GM12892 (cell line): ENCODE results near the gene TPST2.

ENCODE experiments used
- POLR2A ChIP-seq: IDR thresholded peaks from 2 replicates; pipeline ENCODE4 v1.6.1; 2011; ENCODE audit warnings: low read depth, low read length, control low read depth
- POLR2AphosphoS5 ChIP-seq: IDR thresholded peaks from 2 replicates; pipeline ENCODE4 v1.6.1; 2011; ENCODE audit warnings: low read depth, low read length, control low read depth
- TAF1 ChIP-seq: IDR thresholded peaks from 2 replicates; pipeline ENCODE4 v1.6.1; 2011; ENCODE audit warnings: low read depth, mild to moderate bottlenecking, control low read depth, low read length, borderline replicate concordance

DNA sequence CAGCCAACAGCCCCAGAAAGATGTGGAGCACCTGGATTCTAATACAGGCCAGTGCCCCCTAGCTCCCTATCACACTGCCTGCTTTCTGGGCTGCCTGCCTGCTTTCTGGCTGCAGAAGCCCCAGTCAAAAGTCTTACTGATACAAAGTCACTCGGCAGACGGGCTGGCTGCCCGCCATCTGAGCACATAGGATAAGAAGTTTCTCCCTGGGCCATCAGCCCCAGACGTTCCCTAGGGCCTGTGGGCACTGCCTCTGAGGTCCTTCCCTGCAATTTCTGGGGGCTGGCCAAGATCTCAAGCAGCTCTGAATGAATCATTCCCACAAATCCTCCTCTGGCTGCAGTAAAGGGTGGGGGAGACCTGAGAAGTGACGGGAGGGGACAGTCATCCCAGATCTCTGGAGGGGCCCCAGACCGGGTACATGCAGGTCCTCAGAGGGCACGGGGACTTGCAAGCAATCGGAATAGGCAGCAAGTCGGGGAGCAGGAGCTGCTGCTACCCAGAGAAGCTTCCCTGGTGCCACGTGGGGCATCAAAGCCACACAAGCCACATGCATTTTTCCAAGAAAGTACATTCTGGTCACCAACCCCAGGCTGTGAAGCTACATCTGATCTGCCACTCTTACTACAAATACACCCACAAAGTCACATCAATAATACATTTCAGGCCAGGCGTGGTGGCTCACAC, 4.7 kb downstream of the TPST2 start:
- TF ChIP-seq POLR2A (no peak), POLR2AphosphoS5 (no peak), TAF1 (no peak)
